NCI-H146 (cell line): ENCODE results near the gene OR7G3.

Experiments used
- DNase-seq: peaks from one replicate; lab custom pipeline; 2025; lab: John Stamatoyannopoulos, UW

OR7G3 gene

DNA sequence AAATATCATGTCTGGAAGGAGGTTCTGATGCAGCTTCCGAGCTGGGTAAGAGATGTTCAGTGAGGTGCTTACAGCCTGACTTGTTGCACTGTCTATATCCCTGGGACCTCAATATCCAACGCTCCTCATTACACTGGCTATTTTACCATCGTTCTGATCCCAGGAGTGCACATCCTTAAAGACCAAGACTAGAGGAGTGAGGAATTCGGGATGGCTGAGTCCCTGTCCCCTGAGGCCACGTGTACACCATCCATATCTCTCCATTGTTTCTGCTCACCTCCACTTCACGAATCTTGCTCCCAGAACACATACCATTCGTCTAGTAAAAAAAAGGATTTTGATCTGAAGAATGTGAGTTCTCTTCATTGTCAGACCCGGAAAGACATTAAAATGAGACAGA is 19.4 kb downstream of the OR7G3 start, which contains the start of gene OR7G2:
TSS of gene OR7G2 (minus strand) at position 101 of the 400 bp plus-strand sequence. CDS start 4,232 bp downstream, outside the sequence.
- DNase-seq = no peak

DNA sequence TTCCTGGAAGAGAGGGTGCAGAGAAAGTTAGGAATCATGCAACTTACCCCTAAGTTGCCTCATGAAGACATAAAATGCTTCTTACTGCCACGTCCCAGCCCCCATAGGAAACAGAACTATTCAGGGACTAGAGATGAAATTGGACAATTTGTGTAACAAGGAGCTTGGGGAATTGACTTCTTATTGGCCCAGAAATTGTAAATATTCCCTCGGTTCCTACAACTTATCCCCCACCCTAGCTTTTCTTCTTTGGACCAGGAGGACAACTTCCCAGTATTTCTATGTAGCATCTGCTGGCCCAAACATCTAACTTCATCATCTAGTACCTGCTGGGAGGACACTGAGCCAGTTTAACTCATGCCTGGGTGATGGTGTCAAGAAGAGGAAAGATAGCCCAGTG is 40.0 kb downstream of the OR7G3 start, which contains the start of gene OR1M1:
TSS of gene OR1M1 (plus strand) at position 301 of the 400 bp plus-strand sequence. CDS start 6,184 bp downstream, outside the sequence.
- no peak for DNase-seq

- DNase-seq = no peak
These were observed 48.1 kb downstream of the OR7G3 start for GRCh38 chr19:9078651-9079050.

GRCh38 chr19:9076901-9077300 is 49.8 kb downstream of the OR7G3 start:
- no peak for DNase-seq
